ENCODE data around the gene HDHD3. TPM values are rescaled to one million over a fixed set of nuclear protein-coding genes. Genes with fewer than 3 reads are reported as not detected.
A peak's percentile ranks its signal among the peaks of the same experiment; 100 is the strongest.

The HDHD3 gene
- total RNA-seq, 1 experiment from 2014 or later: 7.6 TPM

DNA sequence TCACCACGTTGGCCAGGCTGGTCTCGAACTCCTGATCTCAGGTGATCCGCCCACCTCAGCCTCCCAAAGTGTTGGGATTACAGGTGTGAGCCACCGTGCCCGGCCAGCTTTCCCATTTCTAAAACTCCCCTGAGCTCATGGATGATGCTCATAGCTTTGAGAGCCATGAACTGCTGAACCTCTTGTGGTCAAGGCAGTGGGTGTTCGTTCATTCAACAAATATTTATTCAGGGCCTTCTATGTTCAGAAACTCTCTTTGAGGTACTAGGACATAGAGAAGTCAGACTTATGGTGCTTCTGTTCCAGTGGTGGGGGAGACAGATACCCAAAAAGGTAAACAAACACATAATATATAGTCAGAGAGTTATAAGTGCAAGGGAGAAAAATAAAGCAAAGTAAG is 24.8 kb downstream of the HDHD3 start:
- Histone ChIP-seq H3K4me3 (no peak overlapping the region), H3K36me3 (no peaks in the 10 kb centered on the region), H3K27me3 (peaks cover 20% of the 10 kb centered on the region), H3K9me3 (no peaks in the 10 kb centered on the region)
- no peak for DNase-seq

DNA sequence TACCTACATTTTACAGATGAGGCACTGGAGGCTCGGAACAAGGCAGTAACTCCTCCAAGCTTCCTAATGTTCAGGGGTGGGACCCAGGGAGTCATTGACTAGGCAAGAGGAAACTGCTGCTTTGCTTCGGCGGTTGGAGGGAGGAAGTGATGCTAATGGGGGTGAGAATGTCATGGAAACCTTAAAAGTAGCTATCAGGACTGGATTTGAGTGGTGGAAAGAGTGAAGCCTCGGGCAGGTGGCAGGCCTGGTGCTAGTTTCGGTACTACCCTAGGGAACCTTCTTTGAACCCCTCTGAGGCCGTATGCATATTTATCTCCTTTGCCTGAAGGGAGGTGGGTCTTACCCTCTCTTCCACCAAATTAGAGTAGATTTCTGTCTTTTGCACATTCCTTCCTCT is 25.8 kb downstream of the HDHD3 start:
- Histone ChIP-seq H3K27me3 (peaks cover 20% of the 10 kb centered on the region), H3K36me3 (no peaks in the 10 kb centered on the region), H3K9me3 (no peaks in the 10 kb centered on the region), H3K4me3 (no peak overlapping the region)
- DNase-seq: no peak

GRCh38 chr9:113350107-113350661 is 26.6 kb downstream of the HDHD3 start:
- Histone ChIP-seq H3K27me3 (peaks cover 20% of the 10 kb centered on the region), H3K9me3 (no peaks in the 10 kb centered on the region), H3K4me3 (no peak overlapping the region), H3K36me3 (no peaks in the 10 kb centered on the region)
- no peak for DNase-seq

GRCh38 chr9:113349445-113350094 is 27.2 kb downstream of the HDHD3 start, which contains the start of gene BSPRY:
TSS of gene BSPRY (plus strand) at chr9:113349541. CDS start at chr9:113349580, 39 bp downstream.
- no peak within 1 kb of the TSS for H3K4me3 ChIP-seq
- H3K36me3 ChIP-seq: no peaks in the 10 kb centered on the region
- DNase-seq: no peak
- peaks cover 20% of the 10 kb centered on the region for H3K27me3 ChIP-seq
- H3K9me3 ChIP-seq: no peaks in the 10 kb centered on the region

- Histone ChIP-seq H3K27me3 (peaks cover 20% of the 10 kb centered on the region), H3K4me3 (no peak overlapping the region), H3K9me3 (no peaks in the 10 kb centered on the region), H3K36me3 (no peaks in the 10 kb centered on the region)
- DNase-seq: no peak
Measured at GRCh38 chr9:113349066-113349444, 27.7 kb downstream of the HDHD3 start.

DNA sequence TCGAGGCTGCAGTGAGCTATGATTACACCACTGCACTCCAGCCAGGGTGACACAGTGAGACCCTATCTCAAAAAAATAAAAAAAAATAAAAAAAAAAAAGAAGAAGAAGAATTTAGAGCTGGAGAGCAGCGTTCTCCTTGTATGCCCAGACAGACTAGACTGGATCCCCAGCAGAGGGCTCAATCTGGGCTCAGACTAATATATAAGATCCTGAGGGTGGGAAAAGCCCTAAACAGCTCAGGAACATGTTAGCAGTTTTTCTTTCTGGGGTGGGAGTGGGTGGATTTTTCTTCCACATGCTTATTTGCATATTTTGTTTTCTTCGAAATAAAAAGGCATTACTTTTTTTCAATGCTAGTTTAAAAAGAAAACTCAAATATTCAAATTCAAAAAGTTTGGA is 28.3 kb downstream of the HDHD3 start:
- no peaks in the 10 kb centered on the region for H3K9me3 ChIP-seq
- H3K36me3 ChIP-seq: no peaks in the 10 kb centered on the region
- H3K4me3 ChIP-seq: no peak overlapping the region
- no peak for DNase-seq
- H3K27me3 ChIP-seq: peaks cover 20% of the 10 kb centered on the region

- H3K36me3 ChIP-seq: no peaks in the 10 kb centered on the region
- H3K9me3 ChIP-seq: no peaks in the 10 kb centered on the region
- H3K4me3 ChIP-seq: no peak overlapping the region
- no peak for DNase-seq
- peaks cover 16% of the 10 kb centered on the region for H3K27me3 ChIP-seq
Measured at GRCh38 chr9:113345671-113346070, 31.1 kb downstream of the HDHD3 start.

GRCh38 chr9:113345190-113345589 is 31.6 kb downstream of the HDHD3 start:
- no peaks in the 10 kb centered on the region for H3K36me3 ChIP-seq
- no peaks in the 10 kb centered on the region for H3K9me3 ChIP-seq
- H3K4me3 ChIP-seq: no peak overlapping the region
- DNase-seq: no peak
- H3K27me3 ChIP-seq: peaks cover 12% of the 10 kb centered on the region

DNA sequence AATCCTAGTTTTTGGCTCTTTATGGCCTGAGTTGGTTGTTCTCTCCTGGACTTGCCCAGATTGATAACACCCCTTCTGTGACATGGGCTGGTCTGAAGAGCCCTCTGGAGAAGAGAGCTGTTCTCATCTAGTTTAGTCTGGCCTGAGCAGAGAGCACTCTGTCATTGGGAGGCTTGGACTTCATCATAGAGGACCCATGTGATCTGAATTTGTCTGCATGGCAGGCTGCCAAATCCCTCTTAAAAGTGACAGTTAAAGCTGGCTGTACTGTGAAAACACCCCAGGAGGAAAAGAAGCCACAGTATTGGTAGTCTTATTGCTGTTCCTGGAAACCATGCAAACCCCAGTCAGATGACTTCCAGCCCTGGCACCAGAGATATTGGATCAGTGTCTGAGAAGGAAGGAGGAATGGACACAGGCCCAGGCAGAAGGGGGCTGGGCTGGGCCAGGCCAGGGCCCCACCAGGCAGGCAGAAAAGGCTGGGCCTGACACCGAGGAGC is 33.0 kb downstream of the HDHD3 start:
- Histone ChIP-seq H3K27me3 (peaks cover 3% of the 10 kb centered on the region; the same call in 1 of the 2 replicates), H3K9me3 (no peaks in the 10 kb centered on the region), H3K4me3 (no peak overlapping the region), H3K36me3 (no peaks in the 10 kb centered on the region)
- DNase-seq: peak; percentile 11

DNA sequence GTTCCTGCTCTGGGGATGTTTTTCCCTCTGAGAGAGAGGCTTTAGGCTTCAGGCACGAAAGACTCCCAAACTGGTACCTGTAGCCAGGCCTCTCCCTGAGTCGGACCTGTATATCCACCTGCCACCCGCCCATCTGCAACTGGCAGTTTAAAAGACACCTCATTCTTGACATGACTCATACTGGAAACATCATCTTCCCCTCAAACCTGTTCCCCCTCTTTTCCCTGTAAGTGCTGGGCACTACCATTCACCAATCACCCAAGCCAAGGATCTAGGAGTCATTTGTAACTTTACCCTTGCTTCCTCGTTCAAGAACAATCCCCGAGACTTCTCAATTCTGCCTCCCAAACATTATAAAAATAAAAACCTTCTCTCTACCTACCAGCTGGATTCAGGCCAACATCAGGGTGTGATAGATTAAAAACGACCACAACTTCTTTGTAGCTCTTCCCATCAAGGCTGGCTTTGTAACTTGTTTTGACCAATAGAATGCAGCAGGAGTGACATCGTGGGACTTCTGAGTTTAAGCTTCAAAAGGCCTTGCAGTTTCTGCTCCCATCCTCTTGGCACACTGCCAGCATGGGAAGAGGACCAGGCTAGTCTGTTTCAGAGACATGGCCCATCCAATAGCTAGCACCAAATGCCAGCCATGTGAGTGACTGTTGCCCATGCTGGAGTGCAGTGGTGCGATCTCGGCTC is 34.9 kb downstream of the HDHD3 start:
- Histone ChIP-seq H3K36me3 (no peaks in the 10 kb centered on the region), H3K9me3 (no peaks in the 10 kb centered on the region), H3K4me3 (no peak overlapping the region), H3K27me3 (no peaks in the 10 kb centered on the region)
- DNase-seq: no peak

GRCh38 chr9:113340011-113340699 is 36.6 kb downstream of the HDHD3 start, which contains the start of gene WDR31:
TSS of gene WDR31 (minus strand) at chr9:113340275. CDS start at chr9:113332022, 8,253 bp downstream.
- Histone ChIP-seq H3K36me3 (no peaks in the 10 kb centered on the region), H3K9me3 (no peaks in the 10 kb centered on the region), H3K27me3 (no peaks in the 10 kb centered on the region), H3K4me3 (peak within 1 kb of the TSS; percentile 96)
- peak; percentile 87 for DNase-seq

DNA sequence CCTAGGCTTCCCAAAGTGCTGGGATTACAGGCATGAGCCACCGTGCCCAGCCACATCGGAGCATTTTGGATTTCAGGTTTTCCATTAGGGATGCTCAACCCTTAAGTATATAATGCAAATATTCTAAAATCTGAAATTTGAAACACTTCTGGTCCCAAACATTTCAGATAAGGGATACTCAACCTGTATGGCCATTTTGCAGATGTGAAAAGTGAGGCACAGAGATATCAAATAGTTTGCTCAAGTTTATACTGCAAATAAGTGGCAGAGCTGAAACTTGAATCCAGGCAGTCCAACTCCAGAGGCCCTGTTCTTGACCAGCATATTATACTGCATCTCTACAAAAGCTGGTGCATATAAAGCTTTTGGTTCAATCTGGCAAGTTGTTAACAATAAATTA is 39.1 kb downstream of the HDHD3 start:
- Histone ChIP-seq H3K9me3 (no peaks in the 10 kb centered on the region), H3K4me3 (no peak overlapping the region), H3K36me3 (no peaks in the 10 kb centered on the region), H3K27me3 (no peaks in the 10 kb centered on the region)
- DNase-seq: no peak

- H3K9me3 ChIP-seq: no peaks in the 10 kb centered on the region
- H3K36me3 ChIP-seq: no peaks in the 10 kb centered on the region
- H3K4me3 ChIP-seq: no peak overlapping the region
- no peak for DNase-seq
- no peaks in the 10 kb centered on the region for H3K27me3 ChIP-seq
Measured at GRCh38 chr9:113331780-113332179, 45.0 kb downstream of the HDHD3 start.

GRCh38 chr9:113328045-113328782 is 48.6 kb downstream of the HDHD3 start:
- H3K36me3 ChIP-seq: no peaks in the 10 kb centered on the region
- no peak overlapping the region for H3K4me3 ChIP-seq
- H3K27me3 ChIP-seq: no peaks in the 10 kb centered on the region
- H3K9me3 ChIP-seq: no peaks in the 10 kb centered on the region
- no peak for DNase-seq

GRCh38 chr9:113326230-113326629 is 50.6 kb downstream of the HDHD3 start:
- no peak for DNase-seq
- H3K36me3 ChIP-seq: no peaks in the 10 kb centered on the region
- H3K4me3 ChIP-seq: no peak overlapping the region
- no peaks in the 10 kb centered on the region for H3K27me3 ChIP-seq
- H3K9me3 ChIP-seq: no peaks in the 10 kb centered on the region

Measured in MG63 (cell line).